Measurements from ENCODE around the gene HK2. TPM values are rescaled to one million over a fixed set of nuclear protein-coding genes. Genes with fewer than 3 reads are reported as not detected.
A peak's percentile ranks its signal among the peaks of the same experiment; 100 is the strongest.
"Not testable (repeated sequence)": the region's sequence is repeated elsewhere in the genome, so short reads cannot be mapped to it uniquely, and the experiment has no call there.

HK2 gene
- polyA plus RNA-seq, 1 donor, result 2.8 TPM

- H3K36me3 ChIP-seq (ENCODE audit: control insufficient read depth, insufficient read depth, low read length), result no peaks in the 10 kb centered on the region
- 20% methylated on average over 1 of the region's 7 CpGs for WGBS (ENCODE audit: insufficient coverage, low lambda C conversion rate)
- peak; percentile 40 to 60 for DNase-seq
- no peaks in the 10 kb centered on the region for H3K27me3 ChIP-seq (ENCODE audit: control insufficient read depth, insufficient read depth, low read length)
- peak overlapping the region; percentile 89 for H3K27ac ChIP-seq (ENCODE audit: low read length)
- H3K9me3 ChIP-seq (ENCODE audit: control insufficient read depth, low read depth, low read length), result no peaks in the 10 kb centered on the region
- H3K4me3 ChIP-seq (ENCODE audit: low read length), result peak overlapping the region; percentile 23
- H3K4me1 ChIP-seq (ENCODE audit: control insufficient read depth, insufficient read depth, low read length), result peaks cover 18% of the 10 kb centered on the region
Measured at GRCh38 chr2:74816540-74817303, 17.2 kb upstream of the HK2 start.

- no peaks in the 10 kb centered on the region for H3K27me3 ChIP-seq (ENCODE audit: control insufficient read depth, insufficient read depth, low read length)
- H3K4me1 ChIP-seq (ENCODE audit: control insufficient read depth, insufficient read depth, low read length), result peaks cover 18% of the 10 kb centered on the region
- no peaks in the 10 kb centered on the region for H3K36me3 ChIP-seq (ENCODE audit: control insufficient read depth, insufficient read depth, low read length)
- H3K27ac ChIP-seq (ENCODE audit: low read length), result peak overlapping the region; percentile 89
- peak overlapping the region; percentile 23 for H3K4me3 ChIP-seq (ENCODE audit: low read length)
- no peaks in the 10 kb centered on the region for H3K9me3 ChIP-seq (ENCODE audit: control insufficient read depth, low read depth, low read length)
- no CpG with 5 or more reads among the region's 1 CpG for WGBS (ENCODE audit: insufficient coverage, low lambda C conversion rate)
- no peak for DNase-seq
Measured at GRCh38 chr2:74817304-74817675, 16.6 kb upstream of the HK2 start.

GRCh38 chr2:74819702-74820101 lies 14.2 kb upstream of the HK2 start:
- no peaks in the 10 kb centered on the region for H3K36me3 ChIP-seq (ENCODE audit: control insufficient read depth, insufficient read depth, low read length)
- no peak overlapping the region for H3K4me3 ChIP-seq (ENCODE audit: low read length)
- no peak for DNase-seq
- no peaks in the 10 kb centered on the region for H3K9me3 ChIP-seq (ENCODE audit: control insufficient read depth, low read depth, low read length)
- no peaks in the 10 kb centered on the region for H3K27me3 ChIP-seq (ENCODE audit: control insufficient read depth, insufficient read depth, low read length)
- peaks cover 18% of the 10 kb centered on the region for H3K4me1 ChIP-seq (ENCODE audit: control insufficient read depth, insufficient read depth, low read length)
- no peak overlapping the region for H3K27ac ChIP-seq (ENCODE audit: low read length)

- DNase-seq, result no peak
Measured at GRCh38 chr2:74821177-74822126, 12.5 kb upstream of the HK2 start.

GRCh38 chr2:74822771-74823566 lies 11.0 kb upstream of the HK2 start:
- no peaks in the 10 kb centered on the region for H3K4me1 ChIP-seq (ENCODE audit: control insufficient read depth, insufficient read depth, low read length)
- no peak for DNase-seq
- no peaks in the 10 kb centered on the region for H3K36me3 ChIP-seq (ENCODE audit: control insufficient read depth, insufficient read depth, low read length)
- no peak overlapping the region for H3K27ac ChIP-seq (ENCODE audit: low read length)
- H3K27me3 ChIP-seq (ENCODE audit: control insufficient read depth, insufficient read depth, low read length), result peaks cover 5% of the 10 kb centered on the region
- WGBS (ENCODE audit: insufficient coverage, low lambda C conversion rate), result 32% methylated on average over 2 of the region's 3 CpGs
- H3K9me3 ChIP-seq (ENCODE audit: control insufficient read depth, low read depth, low read length), result no peaks in the 10 kb centered on the region
- H3K4me3 ChIP-seq (ENCODE audit: low read length), result no peak overlapping the region

More at GRCh38 chr2:74821177-74822126, 12.5 kb upstream of the HK2 start:
- Histone ChIP-seq H3K9me3 (ENCODE audit: control insufficient read depth, low read depth, low read length) (no peaks in the 10 kb centered on the region), H3K27ac (ENCODE audit: low read length) (no peak overlapping the region), H3K4me3 (ENCODE audit: low read length) (no peak overlapping the region), H3K36me3 (ENCODE audit: control insufficient read depth, insufficient read depth, low read length) (no peaks in the 10 kb centered on the region), H3K4me1 (ENCODE audit: control insufficient read depth, insufficient read depth, low read length) (peaks cover 10% of the 10 kb centered on the region), H3K27me3 (ENCODE audit: control insufficient read depth, insufficient read depth, low read length) (no peaks in the 10 kb centered on the region)
- 60% methylated on average over 1 of the region's 3 CpGs for WGBS (ENCODE audit: insufficient coverage, low lambda C conversion rate)

- H3K27me3 ChIP-seq (ENCODE audit: control insufficient read depth, insufficient read depth, low read length), result peaks cover 9% of the 10 kb centered on the region
- H3K27ac ChIP-seq (ENCODE audit: low read length), result no peak overlapping the region
- H3K9me3 ChIP-seq (ENCODE audit: control insufficient read depth, low read depth, low read length), result no peaks in the 10 kb centered on the region
- WGBS (ENCODE audit: insufficient coverage, low lambda C conversion rate), result 86% methylated on average over 4 of the region's 4 CpGs
- no peaks in the 10 kb centered on the region for H3K36me3 ChIP-seq (ENCODE audit: control insufficient read depth, insufficient read depth, low read length)
- H3K4me1 ChIP-seq (ENCODE audit: control insufficient read depth, insufficient read depth, low read length), result no peaks in the 10 kb centered on the region
- H3K4me3 ChIP-seq (ENCODE audit: low read length), result no peak overlapping the region
- DNase-seq, result no peak
Measured at GRCh38 chr2:74824679-74825078, 9.2 kb upstream of the HK2 start.

GRCh38 chr2:74828543-74828942 lies 5.4 kb upstream of the HK2 start:
- WGBS (ENCODE audit: insufficient coverage, low lambda C conversion rate), result 86% methylated on average over 1 of the region's 2 CpGs
- H3K4me1 ChIP-seq (ENCODE audit: control insufficient read depth, insufficient read depth, low read length), result no peaks in the 10 kb centered on the region

GRCh38 chr2:74831693-74832530 lies 2.0 kb upstream of the HK2 start:
- H3K27ac ChIP-seq (ENCODE audit: low read length), result no peak overlapping the region
- no peaks in the 10 kb centered on the region for H3K36me3 ChIP-seq (ENCODE audit: control insufficient read depth, insufficient read depth, low read length)
- H3K27me3 ChIP-seq (ENCODE audit: control insufficient read depth, insufficient read depth, low read length), result peaks cover 66% of the 10 kb centered on the region
- no peak for DNase-seq
- no peak overlapping the region for H3K4me3 ChIP-seq (ENCODE audit: low read length)
- 62% methylated on average over 5 of the region's 7 CpGs for WGBS (ENCODE audit: insufficient coverage, low lambda C conversion rate)
- no peaks in the 10 kb centered on the region for H3K9me3 ChIP-seq (ENCODE audit: control insufficient read depth, low read depth, low read length)
- H3K4me1 ChIP-seq (ENCODE audit: control insufficient read depth, insufficient read depth, low read length), result peaks cover 3% of the 10 kb centered on the region

More at GRCh38 chr2:74828543-74828942, 5.4 kb upstream of the HK2 start:
- DNase-seq, result no peak
- H3K9me3 ChIP-seq (ENCODE audit: control insufficient read depth, low read depth, low read length), result no peaks in the 10 kb centered on the region
- no peak overlapping the region for H3K4me3 ChIP-seq (ENCODE audit: low read length)
- no peaks in the 10 kb centered on the region for H3K36me3 ChIP-seq (ENCODE audit: control insufficient read depth, insufficient read depth, low read length)
- H3K27ac ChIP-seq (ENCODE audit: low read length), result no peak overlapping the region
- H3K27me3 ChIP-seq (ENCODE audit: control insufficient read depth, insufficient read depth, low read length), result peaks cover 37% of the 10 kb centered on the region

GRCh38 chr2:74834234-74834791 lies 386 bp downstream of the HK2 start:
- not testable (repeated sequence) for H3K36me3 ChIP-seq (ENCODE audit: control insufficient read depth, insufficient read depth, low read length); H3K9me3 ChIP-seq (ENCODE audit: control insufficient read depth, low read depth, low read length); H3K4me1 ChIP-seq (ENCODE audit: control insufficient read depth, insufficient read depth, low read length); H3K27ac ChIP-seq (ENCODE audit: low read length); DNase-seq
- WGBS (ENCODE audit: insufficient coverage, low lambda C conversion rate), result no CpG with 5 or more reads among the region's 51 CpGs
- Histone ChIP-seq H3K27me3 (ENCODE audit: control insufficient read depth, insufficient read depth, low read length) (peaks cover 66% of the 10 kb centered on the region), H3K4me3 (ENCODE audit: low read length) (peak overlapping the region; percentile 40)
